Loucy (cell line): ENCODE results near the gene GP1BA.
A peak's percentile ranks its signal among the peaks of the same experiment; 100 is the strongest.

ENCODE experiments used
- H2AFZ ChIP-seq: fragments of 200-600 bp; sonication (generic); 2 replicates; pipeline ENCODE4 v1.6.0; 2016; ENCODE audit warnings: antibody characterized with exemption, mild to moderate bottlenecking, low read length, moderate library complexity
- H3F3A ChIP-seq: fragments of 200-600 bp; 2 replicates; pipeline ENCODE4 v1.6.0; 2016; ENCODE audit warnings: antibody characterized with exemption, low read depth, mild to moderate bottlenecking
- H3K27me3 ChIP-seq: fragments of 200-600 bp; sonication (generic); 2 replicates; pipeline ENCODE4 v1.6.1; 2014; ENCODE audit warnings: low read length, mild to moderate bottlenecking; ENCODE audit not compliant: insufficient read depth, poor library complexity, severe bottlenecking
- H3K36me3 ChIP-seq: fragments of 200-600 bp; sonication (generic); 2 replicates; pipeline ENCODE4 v1.6.1; 2016; ENCODE audit warnings: low read length; ENCODE audit not compliant: insufficient read depth
- H3K4me1 ChIP-seq: fragments of 200-600 bp; sonication (generic); 2 replicates; pipeline ENCODE4 v1.5.1; 2014; ENCODE audit warnings: low read length, mild to moderate bottlenecking; ENCODE audit not compliant: insufficient read depth, poor library complexity, severe bottlenecking
- H3K4me2 ChIP-seq: fragments of 200-600 bp; sonication (generic); 2 replicates; pipeline ENCODE4 v1.6.0; 2014; ENCODE audit warnings: antibody characterized with exemption, low read length, low read depth, mild to moderate bottlenecking; ENCODE audit not compliant: poor library complexity, severe bottlenecking
- H3K4me3 ChIP-seq: fragments of 200-600 bp; sonication (generic); 2 replicates; pipeline ENCODE4 v1.5.1; 2014; ENCODE audit warnings: low read length, mild to moderate bottlenecking, mixed read lengths; ENCODE audit not compliant: poor library complexity, severe bottlenecking
- H3K79me2 ChIP-seq: fragments of 200-600 bp; sonication (generic); 2 replicates; pipeline ENCODE4 v1.6.1; 2014; ENCODE audit warnings: low read length; ENCODE audit not compliant: insufficient read depth
- H3K9ac ChIP-seq: fragments of 200-600 bp; sonication (generic); 2 replicates; pipeline ENCODE4 v1.6.0; 2014; ENCODE audit warnings: mild to moderate bottlenecking, low read depth, low read length, moderate library complexity; ENCODE audit not compliant: poor library complexity, severe bottlenecking
- H3K9me2 ChIP-seq: fragments of 200-600 bp; sonication (generic); replicated peaks from 2 replicates; pipeline ENCODE4 v1.6.1; 2016; ENCODE audit warnings: low read depth, low read length, mixed read lengths
- H3K9me3 ChIP-seq: fragments of 200-600 bp; sonication (generic); 2 replicates; pipeline ENCODE4 v1.6.1; 2014; ENCODE audit warnings: mild to moderate bottlenecking, antibody characterized with exemption, low read length, low read depth; ENCODE audit not compliant: insufficient read depth
- H4K20me1 ChIP-seq: fragments of 200-600 bp; sonication (generic); 2 replicates; pipeline ENCODE4 v1.6.0; 2014; ENCODE audit warnings: antibody characterized with exemption, low read length, mild to moderate bottlenecking; ENCODE audit not compliant: insufficient read depth, poor library complexity, severe bottlenecking
- CTCF ChIP-seq: fragments of 200-600 bp; sonication (generic); conservative IDR thresholded peaks from 2 replicates; pipeline ENCODE4 v1.5.1; 2014; ENCODE audit warnings: mild to moderate bottlenecking, antibody characterized with exemption, low read length
- EZH2phosphoT487 ChIP-seq: fragments of 200-600 bp; IDR thresholded peaks from 2 replicates; pipeline ENCODE4 v1.6.1; 2018; ENCODE audit warnings: antibody characterized with exemption, mild to moderate bottlenecking, moderate library complexity, borderline replicate concordance

GP1BA gene

GRCh38 chr17:4965311-4965986, 33.4 kb downstream of the GP1BA start:
- Histone ChIP-seq H3K4me1 (peaks cover 31% of the 10 kb centered on the region), H3K27me3 (no peaks in the 10 kb centered on the region), H3K4me2 (no peak overlapping the region), H3K4me3 (no peak overlapping the region), H3K36me3 (no peaks in the 10 kb centered on the region), H3K79me2 (peaks cover 35% of the 10 kb centered on the region), H3K9me3 (no peaks in the 10 kb centered on the region), H3F3A (no peaks in the 10 kb centered on the region), H3K9ac (no peak overlapping the region), H4K20me1 (no peaks in the 10 kb centered on the region), H3K9me2 (no peaks in the 10 kb centered on the region), H2AFZ (no peak overlapping the region)
- TF ChIP-seq CTCF, result no peak
- TF ChIP-seq EZH2phosphoT487, result no peak

GRCh38 chr17:4966844-4967538, 34.9 kb downstream of the GP1BA start:
- peaks cover 35% of the 10 kb centered on the region for H3K79me2 ChIP-seq
- peak overlapping the region; percentile 100 for H3K9ac ChIP-seq
- no peaks in the 10 kb centered on the region for H3K9me2 ChIP-seq
- peak overlapping the region; percentile 97 for H3K4me2 ChIP-seq
- no peak for TF ChIP-seq EZH2phosphoT487
- no peak for TF ChIP-seq CTCF
- no peaks in the 10 kb centered on the region for H3K27me3 ChIP-seq
- no peaks in the 10 kb centered on the region for H3K9me3 ChIP-seq
- H2AFZ ChIP-seq, result peak overlapping the region; percentile 87
- H3F3A ChIP-seq, result no peaks in the 10 kb centered on the region
- H3K36me3 ChIP-seq, result no peaks in the 10 kb centered on the region
- no peaks in the 10 kb centered on the region for H4K20me1 ChIP-seq
- peaks cover 27% of the 10 kb centered on the region for H3K4me1 ChIP-seq
- H3K4me3 ChIP-seq, result peak overlapping the region; percentile 100

- H3K36me3 ChIP-seq, result no peaks in the 10 kb centered on the region
- H3F3A ChIP-seq, result no peaks in the 10 kb centered on the region
- H3K4me2 ChIP-seq, result peak within 1 kb of the TSS; percentile 100
- H3K9me2 ChIP-seq, result no peaks in the 10 kb centered on the region
- H3K9me3 ChIP-seq, result no peaks in the 10 kb centered on the region
- H3K27me3 ChIP-seq, result no peaks in the 10 kb centered on the region
- peaks cover 27% of the 10 kb centered on the region for H3K4me1 ChIP-seq
- peak within 1 kb of the TSS; percentile 99 for H2AFZ ChIP-seq
- TF ChIP-seq CTCF (peak; percentile 26; the same call in 1 of the 2 replicates), EZH2phosphoT487 (no peak)
- H4K20me1 ChIP-seq, result no peaks in the 10 kb centered on the region
- peak within 1 kb of the TSS; percentile 100 for H3K4me3 ChIP-seq
- H3K9ac ChIP-seq, result peak within 1 kb of the TSS; percentile 100
- H3K79me2 ChIP-seq, result peaks cover 35% of the 10 kb centered on the region
Measured at GRCh38 chr17:4967539-4968485, 35.7 kb downstream of the GP1BA start, which contains the start of gene SPAG7. Gene SPAG7, minus strand, starts transcription at chr17:4967817. Its CDS starts 13 bp downstream, at chr17:4967804.
